Neural cell (in vitro differentiated cells): ENCODE data around the gene MAML3. TPM values are rescaled to one million over a fixed set of nuclear protein-coding genes. Genes with fewer than 3 reads are reported as not detected.

Experiments used
- H2AFZ ChIP-seq: fragments of 200-600, 300-800 bp; sonication (generic), shearing (Covaris generic); 2 replicates; pipeline ENCODE4 v1.6.0; 2014; ENCODE audit warnings: low read depth, mild to moderate bottlenecking, antibody characterized with exemption, low read length, moderate library complexity
- H3F3A ChIP-seq: fragments of 200-600 bp; shearing (Covaris generic); 2 replicates; pipeline ENCODE4 v1.6.1; 2016; ENCODE audit warnings: mild to moderate bottlenecking, moderate library complexity, mixed read lengths, antibody characterized with exemption, low read length; ENCODE audit not compliant: insufficient read depth, poor library complexity, severe bottlenecking
- H3K27ac ChIP-seq: fragments of 200-600, 300-800 bp; sonication (generic), shearing (Covaris generic); 2 replicates; pipeline ENCODE4 v1.5.1; 2014; ENCODE audit warnings: mild to moderate bottlenecking, low read length, moderate library complexity
- H3K27me3 ChIP-seq: fragments of 300-800, 200-600 bp; sonication (generic), shearing (Covaris generic); 2 replicates; pipeline ENCODE4 v1.6.0; 2014; ENCODE audit warnings: mild to moderate bottlenecking, low read depth, low read length, moderate library complexity; ENCODE audit not compliant: insufficient read depth
- H3K36me3 ChIP-seq: fragments of 300-800, 200-600 bp; sonication (generic), shearing (Covaris generic); 2 replicates; pipeline ENCODE4 v1.5.1; 2014; ENCODE audit warnings: mild to moderate bottlenecking, antibody characterized with exemption, low read length, moderate library complexity; ENCODE audit not compliant: insufficient read depth
- H3K4me2 ChIP-seq: fragments of 300-800, 200-600 bp; sonication (generic), shearing (Covaris generic); 2 replicates; pipeline ENCODE4 v1.6.0; 2014; ENCODE audit warnings: mild to moderate bottlenecking, low read length
- H3K4me3 ChIP-seq: fragments of 300-800, 200-600 bp; sonication (generic), shearing (Covaris generic); 2 replicates; pipeline ENCODE4 v1.5.1; 2014; ENCODE audit warnings: mild to moderate bottlenecking, low read length, moderate library complexity
- H3K79me2 ChIP-seq: fragments of 200-600 bp; shearing (Covaris generic); replicated peaks from 2 replicates; pipeline ENCODE4 v1.6.0; 2014; ENCODE audit warnings: mild to moderate bottlenecking, low read length, moderate library complexity; ENCODE audit not compliant: insufficient read depth
- H3K9ac ChIP-seq: fragments of 300-800, 200-600 bp; sonication (generic), shearing (Covaris generic); 2 replicates; pipeline ENCODE4 v1.6.1; 2016; ENCODE audit warnings: mild to moderate bottlenecking, low read length, mixed read lengths
- H3K9me2 ChIP-seq: fragments of 200-600 bp; shearing (Covaris generic); 2 replicates; pipeline ENCODE4 v1.6.1; 2016; ENCODE audit warnings: mild to moderate bottlenecking, low read length, mixed read lengths; ENCODE audit not compliant: insufficient read depth
- H3K9me3 ChIP-seq: fragments of 200-600, 300-800 bp; sonication (generic), shearing (Covaris generic); 2 replicates; pipeline ENCODE4 v1.6.1; 2016; ENCODE audit warnings: mild to moderate bottlenecking, mixed run types, low read length, moderate library complexity, mixed read lengths
- H4K20me1 ChIP-seq: fragments of 200-600 bp; shearing (Covaris generic); 2 replicates; pipeline ENCODE4 v1.6.1; 2016; ENCODE audit warnings: mild to moderate bottlenecking, mixed run types; ENCODE audit not compliant: insufficient read depth
- EP300 ChIP-seq: fragments of 450-650 bp; conservative IDR thresholded peaks from 2 replicates; pipeline ENCODE4 v1.6.1; 2014; ENCODE audit warnings: antibody characterized with exemption, mild to moderate bottlenecking, moderate library complexity; ENCODE audit not compliant: poor library complexity, severe bottlenecking
- EZH2 ChIP-seq: fragments of 200-600, 300-800 bp; shearing (Covaris generic), sonication (generic); IDR thresholded peaks from 2 replicates; pipeline ENCODE4 v1.6.1; 2014; ENCODE audit warnings: antibody characterized with exemption, low read length, borderline replicate concordance, mild to moderate bottlenecking; ENCODE audit not compliant: insufficient read depth, poor library complexity, severe bottlenecking
- MXI1 ChIP-seq: fragments of 450-650 bp; conservative IDR thresholded peaks from 2 replicates; pipeline ENCODE4 v1.6.1; 2014; ENCODE audit warnings: antibody characterized with exemption, mild to moderate bottlenecking; ENCODE audit not compliant: poor library complexity, severe bottlenecking
- POLR2AphosphoS5 ChIP-seq: IDR thresholded peaks from 2 replicates; pipeline ENCODE4 v1.6.1; 2012
- RAD21 ChIP-seq: fragments of 450-650 bp; conservative IDR thresholded peaks from 2 replicates; pipeline ENCODE4 v1.6.1; 2014; ENCODE audit warnings: antibody characterized with exemption, mild to moderate bottlenecking, moderate library complexity
- SMC3 ChIP-seq: fragments of 450-650 bp; conservative IDR thresholded peaks from 2 replicates; pipeline ENCODE4 v1.6.1; 2014; ENCODE audit warnings: antibody characterized with exemption, mild to moderate bottlenecking, moderate library complexity; ENCODE audit not compliant: poor library complexity
- TAF1 ChIP-seq: IDR thresholded peaks from 2 replicates; pipeline ENCODE4 v1.6.1; 2012; ENCODE audit warnings: low read depth
- polyA plus RNA-seq: library from polyadenylated mRNA; depleted of rRNA; stranded (reverse); fragments of >200 nt; gene quantifications from 2 replicates; pipeline ENCODE4 v1.2.3, GENCODE V29; 2014
- TF ChIP-seq, protein P1 (sequence below): IDR thresholded peaks from 2 replicates; pipeline ENCODE4 v1.6.1; 2012; ENCODE audit warnings: borderline replicate concordance
- TF ChIP-seq, protein P2 (sequence below): fragments of 450-650 bp; IDR thresholded peaks from 2 replicates; pipeline ENCODE4 v1.5.1; 2014; ENCODE audit warnings: antibody characterized with exemption, mild to moderate bottlenecking, moderate library complexity; ENCODE audit not compliant: poor library complexity, severe bottlenecking

MAML3 gene
- polyA plus RNA-seq, 1 donor from 2014 or later: 10.2 TPM

DNA sequence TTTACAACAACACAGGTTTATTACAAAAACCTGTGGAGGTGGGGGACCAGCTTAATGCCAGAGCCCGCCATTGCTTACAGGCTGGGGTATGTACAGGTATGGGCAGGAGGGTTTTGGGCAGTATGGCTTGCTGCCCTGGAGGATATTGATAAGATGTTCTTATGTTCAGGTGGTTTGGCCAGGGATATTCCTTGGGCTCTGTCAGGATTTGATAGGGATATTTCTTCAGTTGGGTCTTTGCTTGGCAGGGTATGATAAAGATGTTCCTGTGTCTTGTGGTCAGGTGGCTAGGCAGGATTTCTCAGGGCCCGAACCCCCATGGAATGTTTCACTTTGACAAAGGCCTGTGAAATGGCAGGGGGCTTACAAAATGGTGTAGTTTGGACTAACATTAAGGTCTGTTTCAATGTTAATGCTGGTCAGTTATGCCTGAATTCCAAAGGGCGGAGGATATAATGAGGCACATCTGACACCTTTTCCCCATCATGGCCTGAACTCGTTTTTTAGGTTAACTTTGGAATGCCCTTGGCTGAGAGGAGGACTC lies 485.3 kb downstream of the MAML3 start:
- no peaks in the 10 kb centered on the region for H4K20me1 ChIP-seq
- H3K9ac ChIP-seq: no peak overlapping the region
- no peak overlapping the region for H2AFZ ChIP-seq
- no peak overlapping the region for H3K27ac ChIP-seq
- no peaks in the 10 kb centered on the region for H3K36me3 ChIP-seq
- H3K9me3 ChIP-seq: no peaks in the 10 kb centered on the region
- H3K9me2 ChIP-seq: no peaks in the 10 kb centered on the region
- TF ChIP-seq MXI1 (no peak), POLR2AphosphoS5 (no peak), EP300 (no peak), SMC3 (no peak), TAF1 (no peak), RAD21 (no peak), EZH2 (no peak)
- TF ChIP-seq, protein P1, sequence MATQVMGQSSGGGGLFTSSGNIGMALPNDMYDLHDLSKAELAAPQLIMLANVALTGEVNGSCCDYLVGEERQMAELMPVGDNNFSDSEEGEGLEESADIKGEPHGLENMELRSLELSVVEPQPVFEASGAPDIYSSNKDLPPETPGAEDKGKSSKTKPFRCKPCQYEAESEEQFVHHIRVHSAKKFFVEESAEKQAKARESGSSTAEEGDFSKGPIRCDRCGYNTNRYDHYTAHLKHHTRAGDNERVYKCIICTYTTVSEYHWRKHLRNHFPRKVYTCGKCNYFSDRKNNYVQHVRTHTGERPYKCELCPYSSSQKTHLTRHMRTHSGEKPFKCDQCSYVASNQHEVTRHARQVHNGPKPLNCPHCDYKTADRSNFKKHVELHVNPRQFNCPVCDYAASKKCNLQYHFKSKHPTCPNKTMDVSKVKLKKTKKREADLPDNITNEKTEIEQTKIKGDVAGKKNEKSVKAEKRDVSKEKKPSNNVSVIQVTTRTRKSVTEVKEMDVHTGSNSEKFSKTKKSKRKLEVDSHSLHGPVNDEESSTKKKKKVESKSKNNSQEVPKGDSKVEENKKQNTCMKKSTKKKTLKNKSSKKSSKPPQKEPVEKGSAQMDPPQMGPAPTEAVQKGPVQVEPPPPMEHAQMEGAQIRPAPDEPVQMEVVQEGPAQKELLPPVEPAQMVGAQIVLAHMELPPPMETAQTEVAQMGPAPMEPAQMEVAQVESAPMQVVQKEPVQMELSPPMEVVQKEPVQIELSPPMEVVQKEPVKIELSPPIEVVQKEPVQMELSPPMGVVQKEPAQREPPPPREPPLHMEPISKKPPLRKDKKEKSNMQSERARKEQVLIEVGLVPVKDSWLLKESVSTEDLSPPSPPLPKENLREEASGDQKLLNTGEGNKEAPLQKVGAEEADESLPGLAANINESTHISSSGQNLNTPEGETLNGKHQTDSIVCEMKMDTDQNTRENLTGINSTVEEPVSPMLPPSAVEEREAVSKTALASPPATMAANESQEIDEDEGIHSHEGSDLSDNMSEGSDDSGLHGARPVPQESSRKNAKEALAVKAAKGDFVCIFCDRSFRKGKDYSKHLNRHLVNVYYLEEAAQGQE: no peak
- TF ChIP-seq, protein P2, sequence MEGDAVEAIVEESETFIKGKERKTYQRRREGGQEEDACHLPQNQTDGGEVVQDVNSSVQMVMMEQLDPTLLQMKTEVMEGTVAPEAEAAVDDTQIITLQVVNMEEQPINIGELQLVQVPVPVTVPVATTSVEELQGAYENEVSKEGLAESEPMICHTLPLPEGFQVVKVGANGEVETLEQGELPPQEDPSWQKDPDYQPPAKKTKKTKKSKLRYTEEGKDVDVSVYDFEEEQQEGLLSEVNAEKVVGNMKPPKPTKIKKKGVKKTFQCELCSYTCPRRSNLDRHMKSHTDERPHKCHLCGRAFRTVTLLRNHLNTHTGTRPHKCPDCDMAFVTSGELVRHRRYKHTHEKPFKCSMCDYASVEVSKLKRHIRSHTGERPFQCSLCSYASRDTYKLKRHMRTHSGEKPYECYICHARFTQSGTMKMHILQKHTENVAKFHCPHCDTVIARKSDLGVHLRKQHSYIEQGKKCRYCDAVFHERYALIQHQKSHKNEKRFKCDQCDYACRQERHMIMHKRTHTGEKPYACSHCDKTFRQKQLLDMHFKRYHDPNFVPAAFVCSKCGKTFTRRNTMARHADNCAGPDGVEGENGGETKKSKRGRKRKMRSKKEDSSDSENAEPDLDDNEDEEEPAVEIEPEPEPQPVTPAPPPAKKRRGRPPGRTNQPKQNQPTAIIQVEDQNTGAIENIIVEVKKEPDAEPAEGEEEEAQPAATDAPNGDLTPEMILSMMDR: no peak
- peaks cover 3% of the 10 kb centered on the region for H3F3A ChIP-seq
- no peaks in the 10 kb centered on the region for H3K27me3 ChIP-seq
- H3K4me2 ChIP-seq: no peak overlapping the region
- H3K79me2 ChIP-seq: no peaks in the 10 kb centered on the region
- H3K4me3 ChIP-seq: no peak overlapping the region

- no peaks in the 10 kb centered on the region for H3K27me3 ChIP-seq
- no peak overlapping the region for H2AFZ ChIP-seq
- H4K20me1 ChIP-seq: no peaks in the 10 kb centered on the region
- H3K36me3 ChIP-seq: no peaks in the 10 kb centered on the region
- H3K79me2 ChIP-seq: no peaks in the 10 kb centered on the region
- H3K9me2 ChIP-seq: no peaks in the 10 kb centered on the region
- H3F3A ChIP-seq: peaks cover 3% of the 10 kb centered on the region
- TF ChIP-seq TAF1: no peak
- TF ChIP-seq EP300: no peak
- TF ChIP-seq POLR2AphosphoS5: no peak
- no peak for TF ChIP-seq EZH2
- TF ChIP-seq SMC3: no peak
- TF ChIP-seq MXI1: no peak
- TF ChIP-seq, protein P2: no peak
- TF ChIP-seq RAD21: no peak
- TF ChIP-seq, protein P1: no peak
- H3K9me3 ChIP-seq: no peaks in the 10 kb centered on the region
- H3K4me3 ChIP-seq: no peak overlapping the region
- no peak overlapping the region for H3K9ac ChIP-seq
- no peak overlapping the region for H3K4me2 ChIP-seq
- H3K27ac ChIP-seq: no peak overlapping the region
Measured at GRCh38 chr4:139668036-139668435, 485.9 kb downstream of the MAML3 start.
